NCI-H345 treated with DMSO at 0.1 percent for 48 hours (cell line): ENCODE data around the gene NBPF4.
"Not testable (repeated sequence)": the region's sequence is repeated elsewhere in the genome, so short reads cannot be mapped to it uniquely, and the experiment has no call there.

Experiments used
- DNase-seq: peaks from one replicate; lab custom pipeline; 2025; ENCODE audit not compliant: unreplicated experiment; lab: John Stamatoyannopoulos, UW

Gene NBPF4

GRCh38 chr1:108243976-108244375 is at the start of gene NBPF4:
Gene NBPF4 (minus strand): TSS chr1:108244076. CDS start chr1:108243761, 315 bp downstream.
- DNase-seq = not testable (repeated sequence)

GRCh38 chr1:108282528-108283257 is 38.8 kb upstream of the NBPF4 start:
- not testable (repeated sequence) for DNase-seq

GRCh38 chr1:108272485-108273327 is 28.8 kb upstream of the NBPF4 start:
- not testable (repeated sequence) for DNase-seq

GRCh38 chr1:108267097-108267496 is 23.2 kb upstream of the NBPF4 start:
- not testable (repeated sequence) for DNase-seq

- DNase-seq = not testable (repeated sequence)
Observed at GRCh38 chr1:108261967-108262366, 18.1 kb upstream of the NBPF4 start.

DNA sequence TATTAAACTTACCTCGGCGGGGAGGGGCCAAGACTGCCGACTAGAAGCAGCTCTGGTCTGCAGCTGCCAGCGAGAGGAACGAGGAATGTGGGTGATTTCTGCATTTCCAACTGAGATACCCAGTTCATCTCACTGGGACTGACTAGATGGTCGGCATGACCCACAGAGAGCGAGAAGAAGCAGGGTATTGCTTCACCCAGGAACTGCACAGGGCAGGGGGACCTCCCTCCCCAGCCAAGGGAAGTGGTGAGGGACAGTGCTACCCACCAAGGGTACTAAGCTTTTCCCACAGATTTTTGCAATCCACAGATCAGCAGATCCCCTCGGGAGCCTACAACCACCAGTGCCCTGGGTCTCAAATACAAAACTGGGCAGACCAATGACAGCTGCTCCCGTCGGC is 17.6 kb upstream of the NBPF4 start:
- DNase-seq = not testable (repeated sequence)

DNA sequence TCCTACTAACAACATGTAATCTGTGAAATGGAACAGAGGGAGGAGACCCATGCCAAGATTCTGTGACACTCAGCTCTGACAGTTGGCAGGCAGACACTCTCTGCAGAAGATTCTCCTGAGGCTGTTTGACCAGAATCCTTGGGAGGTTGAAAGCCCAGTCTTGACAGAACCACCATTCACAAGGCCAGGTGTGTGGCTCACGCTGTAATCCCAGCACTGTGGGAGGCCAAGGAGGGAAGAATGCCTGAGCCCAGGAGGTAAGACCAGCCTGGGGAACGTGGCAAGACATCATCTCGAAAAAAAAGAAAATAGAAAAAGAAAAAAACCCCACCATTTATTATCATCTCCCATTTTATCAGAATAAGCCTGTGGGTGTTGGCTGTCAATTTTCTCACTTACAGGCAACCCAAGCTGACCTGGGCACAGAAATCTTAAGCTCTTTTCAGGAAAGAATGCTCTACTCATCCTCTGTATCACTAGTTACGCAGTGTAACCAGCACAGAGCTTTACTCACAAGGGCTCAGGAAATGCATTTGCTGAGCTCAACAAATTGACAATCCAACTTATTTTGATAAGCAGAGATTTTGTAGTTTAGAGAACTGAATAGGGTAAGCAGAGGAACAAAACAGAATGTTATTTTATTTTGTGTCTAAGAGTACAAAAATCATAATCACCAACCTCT is 16.8 kb upstream of the NBPF4 start:
- not testable (repeated sequence) for DNase-seq

DNA sequence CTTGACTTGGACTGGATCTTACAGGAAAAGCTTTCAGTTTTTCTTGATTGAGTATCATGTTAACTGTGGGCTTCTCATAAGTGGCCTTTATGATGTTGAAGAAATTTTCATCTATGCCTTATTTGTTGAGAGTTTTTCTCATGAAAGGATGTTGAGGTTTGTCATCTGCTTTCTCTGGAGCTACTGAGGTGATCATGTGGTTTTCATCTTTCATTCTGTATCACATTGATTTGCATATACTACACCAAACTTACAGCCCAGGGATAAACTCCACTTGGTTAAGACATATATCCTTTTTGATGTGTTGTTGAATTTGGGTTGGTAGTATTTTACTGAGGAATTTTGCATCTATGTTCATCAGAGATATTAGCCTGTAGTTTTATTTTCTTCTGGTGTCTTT is 11.6 kb upstream of the NBPF4 start:
- not testable (repeated sequence) for DNase-seq

- DNase-seq = not testable (repeated sequence)
Observed at GRCh38 chr1:108239426-108239825, 4.5 kb downstream of the NBPF4 start.

DNA sequence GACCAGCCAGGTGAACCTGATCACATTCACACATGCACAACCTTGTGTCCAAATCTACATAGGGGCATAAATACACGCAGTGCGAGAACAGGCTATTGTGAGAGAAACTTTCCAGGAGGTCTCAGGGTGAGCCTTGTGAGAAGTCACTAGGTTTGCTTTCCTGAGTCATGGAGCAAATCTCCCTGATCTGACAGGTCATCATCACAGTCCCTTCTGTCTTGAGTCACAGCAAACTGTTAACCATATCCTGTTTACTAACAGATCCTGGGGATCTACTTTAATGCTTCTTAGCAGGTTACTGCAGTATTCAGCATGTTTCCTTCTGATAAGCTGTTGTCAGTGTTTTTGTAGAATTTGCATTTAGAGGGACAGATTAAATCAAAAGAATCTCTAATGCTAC is 8.6 kb downstream of the NBPF4 start:
- DNase-seq = not testable (repeated sequence)

DNA sequence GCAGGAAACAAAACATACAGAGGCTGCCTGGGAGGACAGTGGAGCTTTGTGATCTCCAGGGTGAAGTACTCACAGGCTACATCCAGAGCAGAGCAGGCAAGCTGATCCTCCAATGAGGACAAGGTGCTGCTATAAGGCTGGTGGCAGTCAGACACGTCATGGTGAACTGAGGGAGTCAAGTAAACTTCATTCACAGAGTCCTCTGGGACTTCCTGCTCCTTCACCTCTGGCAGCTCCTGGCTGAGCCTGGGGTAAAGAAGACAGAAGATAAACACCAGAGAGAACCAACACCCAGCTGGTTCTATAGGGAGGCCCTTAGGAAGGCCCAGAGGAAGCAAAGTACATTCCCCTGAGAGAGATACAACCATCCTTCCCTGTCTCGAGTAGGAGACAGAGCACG is 11.7 kb downstream of the NBPF4 start:
- DNase-seq = not testable (repeated sequence)

GRCh38 chr1:108229976-108230375 is 13.9 kb downstream of the NBPF4 start:
- DNase-seq = not testable (repeated sequence)

- not testable (repeated sequence) for DNase-seq
Observed at GRCh38 chr1:108227772-108228171, 16.1 kb downstream of the NBPF4 start.

DNA sequence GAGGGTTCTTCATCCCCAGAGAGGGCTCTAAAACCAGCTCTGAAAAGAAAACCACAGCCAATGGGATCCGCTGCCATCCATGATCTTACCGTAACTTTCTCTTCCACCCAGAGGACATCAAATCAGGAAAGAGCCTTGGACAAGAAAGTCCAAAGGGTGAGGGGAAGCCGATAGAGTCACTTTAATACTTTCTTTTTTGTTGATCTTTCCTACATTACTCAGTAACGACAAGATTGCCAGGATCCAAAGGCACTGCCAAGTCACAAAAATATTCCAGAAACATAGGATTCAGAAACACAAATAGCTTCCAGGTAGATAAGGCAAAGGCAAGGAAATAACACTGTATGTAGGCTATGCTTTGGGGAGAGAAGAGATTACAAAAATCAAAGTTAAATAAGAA is 17.0 kb downstream of the NBPF4 start:
- not testable (repeated sequence) for DNase-seq

DNA sequence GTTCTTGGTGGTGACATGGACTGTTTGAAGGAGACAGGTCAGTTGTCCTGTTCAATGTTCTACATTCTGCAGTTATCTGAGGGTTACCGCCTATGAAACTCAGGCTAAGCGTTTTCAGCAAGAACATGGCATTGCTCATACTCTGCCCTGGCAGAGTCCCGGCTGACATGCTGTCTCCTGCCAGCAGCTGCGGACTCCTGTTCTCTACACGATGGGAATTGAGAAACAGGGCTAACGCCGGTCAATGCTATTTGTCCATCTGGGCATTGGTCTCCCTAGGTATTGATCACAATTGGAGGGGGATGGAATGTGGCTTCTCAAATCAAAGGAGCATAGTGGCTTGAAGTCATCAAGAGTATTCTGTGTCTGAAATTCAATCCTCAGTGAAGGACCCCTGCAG is 20.6 kb downstream of the NBPF4 start:
- DNase-seq = not testable (repeated sequence)

DNA sequence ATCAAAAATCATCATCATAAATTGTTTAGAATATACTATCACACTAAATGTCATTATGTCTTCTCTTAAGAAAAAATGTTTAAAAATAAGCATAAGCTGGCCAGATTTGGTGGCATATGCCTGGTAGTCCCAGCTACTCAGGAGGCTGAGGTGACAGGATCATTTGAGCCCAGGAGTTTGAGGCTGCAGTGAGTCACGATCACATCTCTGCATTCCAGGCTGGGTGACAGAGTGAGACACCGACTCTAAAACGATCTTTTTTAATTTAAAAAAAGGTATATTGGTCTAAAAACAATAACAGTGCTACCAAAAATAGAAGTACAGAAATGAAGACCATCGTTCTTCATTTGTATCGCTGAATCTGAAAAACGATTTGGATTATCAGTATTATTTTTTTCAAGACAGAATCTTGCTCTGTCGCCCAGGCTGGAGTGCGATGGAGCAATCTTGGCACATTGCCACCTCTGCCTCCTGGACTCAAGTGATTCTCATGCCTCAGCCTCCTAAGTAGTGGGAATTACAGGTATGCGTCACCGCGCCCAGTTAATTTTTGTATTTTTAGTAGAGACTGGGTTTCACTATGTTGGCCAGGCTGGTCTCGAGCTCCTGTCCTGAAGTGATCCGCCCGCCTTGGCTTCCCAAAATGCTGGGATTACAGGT is 26.2 kb downstream of the NBPF4 start:
- not testable (repeated sequence) for DNase-seq

DNA sequence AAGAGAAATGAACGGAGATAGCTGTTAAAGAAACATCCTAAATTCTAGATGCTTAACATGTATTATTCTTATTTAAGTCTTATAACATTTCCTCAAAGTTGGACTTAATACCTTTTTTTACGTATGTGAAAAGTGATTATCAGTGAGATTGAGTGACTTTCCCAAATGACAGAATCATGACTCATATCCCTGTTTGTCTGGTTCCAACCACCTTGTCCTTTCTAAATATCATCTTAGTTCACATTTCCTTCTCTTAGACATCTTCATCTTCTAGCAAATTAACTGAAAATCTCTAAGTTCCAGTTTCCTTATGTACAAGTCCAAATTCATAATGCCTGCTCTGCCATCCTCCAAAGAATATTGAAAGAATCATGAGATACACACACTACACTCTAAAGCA is 26.9 kb downstream of the NBPF4 start:
- not testable (repeated sequence) for DNase-seq

GRCh38 chr1:108216028-108216890 is 27.6 kb downstream of the NBPF4 start:
- not testable (repeated sequence) for DNase-seq

DNA sequence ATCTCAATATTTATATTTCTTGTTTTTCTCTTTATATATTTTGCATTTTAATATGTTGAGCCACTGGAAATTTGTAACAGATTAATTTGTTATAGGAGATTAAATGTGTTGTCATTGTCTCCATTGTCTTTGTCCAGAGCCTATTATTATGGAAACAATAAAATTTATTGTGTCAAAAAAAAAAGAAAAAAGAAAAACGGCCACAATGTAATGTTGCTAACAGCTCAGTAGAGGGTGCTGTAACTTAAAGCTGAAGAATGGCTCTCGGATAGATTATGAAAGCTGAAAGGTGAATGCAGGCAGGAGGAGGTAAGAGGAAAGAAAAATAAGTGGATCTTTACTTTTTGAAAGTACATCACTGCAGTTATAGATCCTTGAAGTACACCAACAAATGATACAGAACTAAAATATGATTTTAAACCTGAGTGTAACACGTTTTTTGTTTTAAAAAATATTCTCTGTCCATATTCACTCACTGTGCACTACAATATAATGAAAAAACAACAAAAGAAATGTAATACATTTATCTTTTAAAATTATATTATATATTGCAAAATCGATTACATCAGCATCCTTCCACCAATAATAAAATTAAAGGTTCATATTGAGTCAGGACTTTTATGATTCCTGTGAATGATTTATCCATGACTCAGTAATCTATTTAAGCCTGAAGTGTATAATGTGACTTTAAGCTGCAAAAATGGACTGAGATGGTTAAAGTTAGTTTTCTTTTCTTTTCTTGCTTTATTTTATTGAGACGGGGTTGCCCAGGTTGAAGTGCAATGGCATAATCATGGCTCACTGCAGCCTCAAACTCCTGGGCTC is 29.0 kb downstream of the NBPF4 start:
- peak; percentile 11 for DNase-seq
